Stimulated activated CD4-positive, alpha-beta T cell treated with anti-CD3 and anti-CD28 coated beads, Interleukin-15, amount 100 ng/mL, for 48 hours (primary cell): ENCODE data around the gene GORASP1.

Experiments
- DNase-seq, 2 donors: peaks; one replicate each; pipeline ENCODE4 v3.0.0-alpha.2; 2020; ENCODE audit warnings: low read depth in 2 of 2

GORASP1 gene

DNA sequence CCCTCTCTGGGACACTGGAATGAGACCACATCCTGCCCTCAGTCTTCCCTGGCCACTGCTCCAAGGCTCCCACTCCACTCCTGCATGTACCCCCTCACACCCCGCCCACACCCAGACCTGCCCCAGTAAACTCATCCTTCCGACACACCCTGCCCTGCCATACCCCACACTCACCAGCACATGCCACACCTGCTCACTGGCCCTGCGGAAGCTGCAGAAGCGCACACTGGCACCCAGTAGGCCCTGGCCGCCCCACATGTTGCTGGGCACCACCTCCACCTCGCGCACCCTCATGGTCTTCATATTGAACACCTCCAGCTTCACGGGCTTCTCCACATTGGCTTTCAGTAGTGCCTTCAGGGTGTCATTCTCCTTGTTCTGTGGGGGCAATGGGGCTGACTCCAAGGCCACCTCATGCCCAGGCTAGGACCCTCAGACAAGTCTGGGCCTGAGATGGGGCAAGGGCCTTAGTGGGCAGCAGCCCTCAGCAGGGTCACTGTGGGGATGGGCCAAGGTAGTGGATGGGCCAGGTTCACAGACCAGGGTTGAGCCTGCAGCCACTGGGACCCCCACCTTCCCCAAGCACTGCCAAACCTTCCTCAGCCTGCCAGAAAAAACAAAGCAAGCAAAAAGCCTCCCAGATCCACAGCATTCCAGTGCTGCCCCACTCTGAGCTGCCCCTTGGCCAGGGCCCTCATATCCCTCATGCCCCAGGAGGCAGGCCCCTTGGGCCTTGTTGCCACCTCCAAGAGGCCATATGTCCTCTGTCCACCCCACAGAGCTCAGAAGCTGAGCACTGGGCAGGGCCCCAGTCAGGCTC is 4.7 kb downstream of the GORASP1 start:
- no peak for DNase-seq

DNA sequence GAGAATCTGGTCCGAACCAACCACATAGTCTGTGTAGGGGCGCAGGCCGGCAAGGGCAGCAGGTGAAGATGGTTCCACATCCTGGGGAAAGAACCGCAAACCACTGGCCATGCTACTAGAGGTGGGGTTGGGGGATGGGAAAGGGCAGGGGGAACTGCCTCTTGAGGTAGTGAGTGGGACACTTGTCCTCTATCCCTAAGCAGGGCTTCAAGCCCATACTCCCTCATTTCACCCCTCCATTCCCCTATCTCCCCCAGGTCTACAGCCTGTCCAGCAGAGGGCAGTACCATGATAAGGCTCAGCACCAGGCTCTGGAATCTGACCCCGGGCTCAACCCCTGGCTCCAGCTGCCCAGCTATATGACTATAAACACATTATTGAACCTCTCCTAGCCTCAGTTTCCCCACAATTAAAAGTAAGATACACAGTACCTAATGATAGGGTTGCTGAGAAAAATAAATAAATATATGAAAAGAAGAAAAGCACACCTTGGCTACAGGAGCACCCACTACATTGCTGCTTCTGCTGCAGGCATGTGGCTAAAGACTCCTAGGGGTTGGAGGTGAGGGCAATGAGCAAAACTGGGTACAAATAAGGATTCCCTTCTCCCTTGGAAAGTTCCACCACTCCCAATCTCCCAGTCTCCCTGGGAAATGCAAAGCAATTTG is 6.3 kb downstream of the GORASP1 start:
- DNase-seq: peak; percentile 20 to 41

DNA sequence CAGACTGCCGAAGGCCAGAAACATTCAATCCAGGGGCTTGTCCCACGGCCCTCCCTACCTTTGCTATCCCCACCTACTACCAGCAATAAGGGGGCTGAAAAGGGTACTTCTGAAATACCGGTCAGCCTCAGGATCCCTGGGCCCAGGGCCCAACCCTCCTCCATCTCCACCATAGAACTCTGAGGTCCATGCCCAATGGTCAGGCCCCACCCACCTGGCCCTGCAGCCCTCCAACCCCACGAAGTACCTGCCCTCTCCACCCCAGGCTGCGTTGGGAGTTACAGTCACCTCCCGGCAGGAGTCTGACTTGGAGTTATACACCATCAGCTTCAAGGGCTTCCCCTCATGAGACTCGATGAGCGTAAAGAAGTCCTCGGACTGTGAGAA is 6.9 kb downstream of the GORASP1 start:
- no peak for DNase-seq

DNA sequence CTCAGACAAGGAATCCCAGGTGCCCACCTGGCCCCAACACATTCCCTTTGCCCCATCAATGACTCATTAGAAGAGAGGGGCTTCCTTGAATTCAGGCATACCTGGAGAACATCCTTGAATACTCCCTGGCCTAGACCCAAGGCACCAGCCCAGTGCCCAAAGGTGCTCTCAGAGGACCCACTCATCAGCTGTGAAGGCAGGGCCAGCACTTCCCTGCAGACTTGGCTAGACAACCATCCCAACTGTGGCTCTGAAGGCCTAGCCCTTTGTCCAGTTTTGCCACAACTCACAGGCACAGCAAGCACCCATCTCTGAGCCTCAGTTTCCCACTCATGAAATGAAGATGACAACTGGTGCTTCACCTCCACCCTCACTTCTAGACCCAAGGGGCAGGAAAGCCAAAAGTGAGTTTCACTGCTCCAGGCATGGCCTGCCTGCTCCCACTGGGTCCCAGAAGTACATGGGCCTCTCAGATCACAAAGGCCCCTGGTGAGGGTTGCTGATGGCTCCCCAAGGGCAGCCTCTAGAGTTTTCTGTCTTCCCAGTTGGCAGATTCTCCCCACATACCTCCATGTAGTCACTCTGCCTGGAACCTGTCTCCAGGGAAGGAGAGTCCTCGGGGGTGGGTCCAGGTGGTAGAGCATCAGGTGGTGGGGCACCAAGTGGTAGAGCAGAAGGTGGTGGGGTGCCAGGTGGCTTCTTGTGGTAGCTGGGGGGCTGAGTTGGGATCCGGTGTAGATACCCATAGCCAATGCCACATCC is 7.5 kb downstream of the GORASP1 start:
- no peak for DNase-seq

DNA sequence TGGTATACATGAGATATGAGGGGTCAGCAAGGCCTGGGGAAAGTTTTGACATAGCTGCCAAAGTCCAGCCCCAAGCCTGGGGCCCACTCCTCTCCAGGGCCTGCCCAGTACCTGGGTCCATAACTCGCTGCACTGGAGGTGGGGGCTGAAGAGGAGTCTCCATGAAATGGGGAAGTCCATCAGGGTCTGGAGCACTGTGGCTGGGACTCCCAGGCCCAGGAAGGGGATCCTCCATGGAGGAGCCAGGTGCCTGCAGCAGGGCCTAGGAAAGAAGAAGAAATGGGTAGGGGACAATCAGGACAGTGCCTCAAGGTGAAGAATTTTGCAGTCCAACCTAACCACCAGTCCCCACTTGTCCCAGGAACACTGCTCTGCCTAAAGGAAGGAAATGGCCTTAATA is 8.2 kb downstream of the GORASP1 start:
- DNase-seq: no peak

DNA sequence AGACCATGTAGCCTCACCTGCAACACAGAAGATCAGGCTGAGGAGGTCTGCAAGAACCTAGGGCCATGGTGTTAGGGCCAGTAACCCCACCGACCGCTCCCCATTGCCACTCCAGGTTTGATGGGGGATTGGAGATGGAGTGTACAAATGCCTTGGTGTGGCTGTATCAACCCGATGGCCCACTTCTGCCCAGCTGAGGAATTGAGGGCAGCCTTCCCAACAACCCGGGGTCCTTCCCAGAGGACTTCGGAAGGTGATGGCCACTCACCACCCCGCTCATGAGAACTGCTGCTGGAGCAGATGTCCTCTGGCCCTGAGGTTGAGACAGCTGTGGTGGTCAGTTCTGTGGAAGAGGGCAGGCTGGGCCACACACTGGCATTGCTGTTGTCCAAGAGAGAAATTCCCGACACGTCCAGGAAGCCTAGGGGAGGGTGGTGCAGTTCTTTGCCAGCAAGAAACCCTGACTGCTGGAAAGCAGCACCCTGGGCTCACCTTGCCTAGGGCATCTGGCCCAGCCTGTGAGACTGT is 8.9 kb downstream of the GORASP1 start:
- no peak for DNase-seq

DNA sequence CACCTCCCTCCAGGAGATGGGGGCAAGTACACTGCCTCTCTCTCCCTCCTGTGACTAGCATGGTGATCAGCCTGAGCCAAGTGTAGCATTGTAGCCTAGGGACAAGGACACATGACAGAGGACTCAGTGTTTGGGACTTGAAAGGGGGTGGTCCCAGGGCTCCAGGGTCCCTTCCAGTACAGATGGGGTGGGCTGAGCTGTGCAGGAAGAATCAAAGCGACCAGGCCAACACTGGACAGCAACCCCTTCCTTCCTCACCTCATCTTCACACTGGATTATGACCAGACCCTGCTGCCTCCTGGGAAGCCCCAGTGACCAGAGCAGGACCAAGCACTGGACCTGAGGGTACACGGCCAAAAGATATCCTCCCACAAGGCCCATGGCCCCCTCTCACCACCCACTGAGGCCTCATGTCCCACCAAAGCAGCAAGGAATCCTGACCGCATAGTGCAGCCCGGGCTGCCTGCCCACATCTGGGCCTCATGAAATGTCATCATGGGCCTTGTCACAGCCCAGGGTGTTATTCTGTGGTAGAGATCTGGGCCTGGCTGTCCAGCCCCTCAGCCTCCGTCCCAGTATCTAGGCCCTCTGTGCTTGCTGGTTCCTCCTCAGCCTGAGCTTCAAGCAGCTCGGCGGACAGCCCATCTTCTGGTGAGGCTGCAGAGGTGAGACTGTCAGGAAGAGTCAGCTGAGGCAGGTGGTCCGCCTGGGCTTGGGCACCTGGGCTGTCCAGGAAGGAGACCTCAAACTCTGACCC is 9.5 kb downstream of the GORASP1 start:
- no peak for DNase-seq

DNA sequence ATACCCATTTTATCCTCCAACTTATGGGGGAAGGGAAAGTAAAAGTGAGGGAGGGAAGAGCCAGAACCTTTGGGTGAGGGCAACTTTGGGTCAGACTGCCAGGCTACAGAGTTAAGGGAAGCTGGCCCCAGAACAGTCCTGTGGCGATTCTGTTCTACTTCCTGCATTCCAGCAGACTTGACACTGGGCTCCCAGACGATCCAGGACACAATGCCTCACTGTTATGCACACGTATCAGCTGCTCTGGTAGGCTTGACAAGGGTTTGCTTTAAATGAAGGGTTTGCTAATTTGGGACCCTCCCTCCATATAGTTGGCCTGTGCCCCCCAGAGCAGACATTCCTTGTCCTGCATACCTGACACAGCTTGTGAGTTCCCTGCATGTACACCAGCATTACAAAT is 10.7 kb downstream of the GORASP1 start:
- no peak for DNase-seq

DNA sequence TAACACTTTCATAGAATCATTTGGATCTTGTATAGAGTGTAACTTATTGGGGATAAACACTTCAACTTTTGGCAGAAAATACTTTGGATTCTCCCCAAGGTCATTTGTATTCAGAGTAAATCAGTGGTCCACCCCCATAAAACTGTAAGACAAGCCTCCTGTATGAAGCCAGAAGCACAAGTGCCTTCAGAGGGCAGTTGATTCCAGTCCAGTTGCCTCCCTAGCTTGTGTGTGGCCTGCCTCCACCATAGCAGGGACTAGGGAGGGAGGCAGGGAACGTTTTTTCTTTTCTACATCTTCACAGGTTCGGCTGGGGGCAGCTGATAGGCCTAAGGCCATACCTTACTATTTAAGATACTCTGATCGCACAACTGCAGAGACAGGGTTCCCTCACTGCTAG is 11.6 kb downstream of the GORASP1 start:
- no peak for DNase-seq

DNA sequence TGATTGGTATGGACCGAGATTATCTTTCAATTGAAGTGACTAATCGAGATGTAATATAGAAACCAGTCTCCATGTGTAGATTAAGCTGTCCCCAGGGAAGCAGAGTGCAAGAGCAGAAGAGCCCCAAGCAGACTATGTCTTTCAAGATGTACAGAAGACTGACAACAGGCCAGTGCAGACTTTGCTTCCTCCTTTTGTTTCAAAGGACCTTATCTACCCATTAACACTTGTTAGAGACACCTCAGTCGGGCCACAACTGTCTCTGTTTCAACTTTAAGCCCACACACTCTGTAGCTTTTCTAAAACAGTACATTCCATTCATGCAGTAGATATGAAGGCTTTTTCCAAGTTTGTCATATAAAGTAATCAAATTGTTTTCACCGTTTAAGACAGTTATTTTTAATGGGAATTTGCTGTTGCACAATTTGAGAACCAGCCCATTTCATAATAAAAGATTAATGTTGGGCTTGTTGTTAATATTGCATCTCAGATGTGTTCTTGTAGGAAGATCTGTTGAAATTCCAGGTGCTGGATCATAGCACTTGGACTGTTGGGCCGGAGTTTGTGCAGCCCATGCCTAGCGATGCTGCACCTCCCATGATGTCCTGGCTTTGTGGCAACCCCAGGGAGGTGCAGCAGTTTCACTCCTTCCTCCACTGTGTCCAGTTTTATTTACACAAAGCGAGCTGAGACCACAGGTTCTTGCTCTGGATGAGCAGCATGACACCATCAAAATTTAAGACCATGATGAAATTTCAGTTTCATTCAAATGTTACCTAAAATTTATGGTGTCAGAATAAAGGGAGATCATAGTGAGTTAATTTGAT is 12.4 kb downstream of the GORASP1 start:
- no peak for DNase-seq

DNA sequence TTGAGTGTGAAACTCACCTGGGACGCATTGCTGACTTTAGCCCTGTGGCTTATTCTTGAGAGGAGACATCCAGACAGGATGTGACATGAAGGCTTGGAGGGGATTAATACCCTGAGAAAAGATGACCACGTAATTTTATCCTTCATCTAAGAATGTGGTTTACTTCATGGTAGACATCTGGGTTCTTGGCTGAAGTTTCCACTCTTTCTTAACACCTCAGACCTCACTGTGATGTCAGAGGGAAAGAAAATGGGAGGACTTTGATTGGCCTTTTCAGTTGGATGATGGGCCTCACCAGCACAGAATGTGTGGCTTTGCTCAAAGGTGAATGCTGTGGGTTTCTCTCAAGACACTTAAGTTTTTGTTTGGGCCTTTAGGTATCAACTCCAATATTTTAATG is 16.5 kb downstream of the GORASP1 start:
- DNase-seq: no peak

DNA sequence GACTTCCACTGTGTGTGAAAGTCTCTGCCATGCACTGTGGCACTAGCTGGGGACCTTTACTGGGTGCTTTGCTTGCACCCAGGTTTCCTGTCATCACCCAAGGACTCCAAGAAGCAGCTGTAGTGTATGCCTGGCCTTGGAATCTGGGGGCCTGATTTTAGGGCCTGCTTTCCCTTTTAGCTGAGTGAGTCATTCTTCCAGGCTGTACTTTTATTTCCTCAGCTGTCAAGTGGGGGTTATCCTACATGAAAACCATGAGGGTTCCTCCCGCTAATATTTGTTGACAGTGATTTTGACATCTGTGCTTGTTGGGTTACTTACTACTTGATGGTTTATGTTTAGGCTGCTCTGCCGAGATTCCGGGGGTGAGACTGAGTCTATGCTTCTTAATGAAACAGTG is 18.5 kb downstream of the GORASP1 start:
- no peak for DNase-seq

DNA sequence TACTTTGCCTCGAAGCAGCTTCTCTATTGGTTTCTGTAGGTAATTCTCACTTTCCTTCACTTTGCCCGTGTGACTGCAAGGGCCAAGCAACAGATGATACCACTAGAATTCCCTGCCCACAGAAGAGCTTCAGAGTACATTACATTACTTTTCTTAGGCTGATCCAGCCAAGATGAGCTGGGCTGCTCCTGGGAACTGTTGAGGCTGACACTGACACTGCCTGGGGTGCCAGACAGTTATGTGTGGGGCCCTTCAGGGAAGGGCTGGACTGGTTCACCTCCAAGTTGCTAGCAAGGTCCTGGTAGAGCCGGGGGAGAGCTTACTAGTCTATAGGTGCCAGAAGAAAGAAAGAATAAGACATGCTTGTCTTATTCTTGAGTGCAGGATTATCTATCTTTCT is 19.0 kb downstream of the GORASP1 start:
- no peak for DNase-seq

DNA sequence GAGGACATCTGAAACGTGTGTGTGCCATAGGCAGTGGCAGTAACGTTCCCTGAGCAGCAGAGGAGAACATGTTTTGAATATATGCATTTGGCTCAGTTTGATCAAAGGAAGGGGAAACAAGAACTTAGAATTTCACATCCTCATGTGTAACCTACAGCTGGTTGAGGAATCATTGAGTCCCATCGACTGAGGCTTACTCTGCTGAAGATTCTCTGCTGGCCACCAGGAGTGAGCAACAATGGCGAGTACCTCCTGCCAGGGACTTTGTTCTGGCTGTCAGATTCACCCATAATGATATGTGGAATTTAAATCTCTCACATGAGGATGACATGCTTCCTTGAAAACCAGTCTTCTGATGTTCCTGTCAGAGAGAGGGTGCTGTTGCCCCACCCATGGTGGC is 21.3 kb downstream of the GORASP1 start:
- DNase-seq: no peak

DNA sequence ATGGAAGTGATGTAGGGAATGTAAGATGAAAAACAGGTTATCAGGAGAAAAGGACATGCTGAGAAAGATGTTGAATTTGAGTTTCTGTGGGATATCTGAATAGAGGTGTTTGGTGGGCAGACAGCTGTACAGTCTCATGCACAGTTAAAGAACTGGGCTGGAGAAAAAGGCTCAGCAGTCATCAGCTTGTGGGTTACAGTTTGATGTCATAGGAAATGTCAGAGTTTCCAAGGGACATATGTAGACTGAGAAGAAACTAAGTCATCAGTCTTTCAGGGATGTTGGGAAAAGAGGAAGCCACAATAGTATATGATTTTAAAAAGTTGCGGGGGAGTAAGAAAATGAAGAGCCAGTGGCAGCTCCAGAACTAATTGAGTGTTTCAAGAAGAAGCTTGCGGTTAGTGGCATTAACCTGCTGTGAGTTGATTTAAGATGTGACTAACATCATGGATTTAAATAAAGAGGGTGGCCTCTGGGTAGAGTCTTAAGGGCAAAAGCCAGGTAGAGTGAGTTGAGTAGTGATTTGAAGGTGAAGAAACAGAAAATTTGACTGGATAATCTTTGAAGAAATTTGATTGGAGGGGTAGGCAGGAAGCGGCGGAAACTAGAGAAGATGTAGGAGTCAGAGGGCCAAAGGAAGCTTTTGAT is 24.6 kb downstream of the GORASP1 start:
- DNase-seq: no peak

DNA sequence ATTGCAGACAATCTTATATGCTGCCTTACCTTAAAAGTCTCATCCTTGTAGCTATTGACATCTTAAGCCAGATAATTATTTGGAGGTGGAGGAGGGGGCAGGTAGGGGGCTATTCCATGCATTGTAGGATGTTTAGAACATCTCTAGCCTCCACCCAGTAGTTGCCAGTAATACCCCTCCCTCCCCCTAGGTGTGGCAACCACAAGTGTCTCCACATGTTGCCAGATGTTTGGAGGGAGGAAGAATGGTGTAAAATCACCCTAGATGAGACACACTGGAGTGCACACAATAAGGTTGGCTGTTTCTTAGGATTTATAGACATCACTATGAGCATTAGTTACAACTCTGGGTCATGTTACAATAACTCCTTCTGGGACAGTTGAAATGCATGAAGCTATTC is 27.4 kb downstream of the GORASP1 start:
- DNase-seq: no peak

DNA sequence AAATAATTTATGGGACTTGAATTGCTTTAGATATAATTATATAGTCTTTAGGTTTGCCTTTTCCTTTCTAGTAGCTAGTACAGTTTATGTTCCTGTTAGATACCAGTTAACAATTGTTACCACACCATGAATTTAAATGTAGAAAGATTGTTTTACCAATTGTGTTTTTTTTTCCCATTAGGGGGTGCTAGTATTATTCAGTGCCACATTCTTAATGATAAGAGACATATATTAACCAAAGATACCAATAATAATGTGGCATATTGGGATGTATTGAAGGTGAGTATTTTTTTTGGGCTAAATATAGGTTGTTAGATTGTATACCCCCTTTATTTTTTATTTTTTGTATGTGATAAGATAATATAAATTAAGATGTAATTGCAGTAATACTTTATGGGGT is 27.9 kb downstream of the GORASP1 start:
- no peak for DNase-seq

DNA sequence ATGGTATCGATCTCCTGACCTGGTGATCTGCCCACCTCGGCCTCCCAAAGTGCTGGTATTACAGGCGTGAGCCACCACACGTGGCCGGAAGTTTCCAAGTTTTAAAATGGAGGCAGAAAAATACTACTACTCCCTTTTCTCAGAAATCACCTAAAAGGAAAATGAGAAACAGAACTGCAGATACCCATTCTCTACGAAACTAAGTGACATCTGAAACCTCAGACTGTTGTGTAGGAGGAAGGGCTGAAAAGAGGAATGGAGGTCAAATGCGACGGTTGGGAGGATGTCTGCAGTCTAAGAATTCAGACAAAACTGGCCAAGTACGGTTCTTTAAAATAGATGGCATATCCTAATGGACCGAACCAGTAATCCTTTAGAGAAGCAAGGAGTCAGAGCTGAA is 31.5 kb downstream of the GORASP1 start:
- no peak for DNase-seq

DNA sequence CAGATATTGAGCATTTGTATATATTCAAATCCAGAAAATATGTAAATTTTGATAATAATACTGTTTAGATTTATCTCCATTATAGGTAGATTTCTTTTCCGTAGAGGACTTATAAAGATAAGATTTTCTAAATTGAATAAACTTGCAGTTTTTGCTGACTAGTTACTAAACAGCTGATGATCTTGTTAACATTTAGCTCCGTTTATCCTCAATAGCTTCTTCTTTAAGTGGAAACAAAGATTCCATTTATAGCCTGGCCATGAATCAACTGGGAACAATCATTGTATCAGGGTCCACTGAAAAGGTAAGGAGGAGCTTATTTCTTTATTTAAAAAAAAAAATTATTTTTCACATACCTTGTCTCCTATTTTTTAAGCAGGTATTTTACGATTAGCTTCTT is 38.9 kb downstream of the GORASP1 start:
- DNase-seq: no peak

DNA sequence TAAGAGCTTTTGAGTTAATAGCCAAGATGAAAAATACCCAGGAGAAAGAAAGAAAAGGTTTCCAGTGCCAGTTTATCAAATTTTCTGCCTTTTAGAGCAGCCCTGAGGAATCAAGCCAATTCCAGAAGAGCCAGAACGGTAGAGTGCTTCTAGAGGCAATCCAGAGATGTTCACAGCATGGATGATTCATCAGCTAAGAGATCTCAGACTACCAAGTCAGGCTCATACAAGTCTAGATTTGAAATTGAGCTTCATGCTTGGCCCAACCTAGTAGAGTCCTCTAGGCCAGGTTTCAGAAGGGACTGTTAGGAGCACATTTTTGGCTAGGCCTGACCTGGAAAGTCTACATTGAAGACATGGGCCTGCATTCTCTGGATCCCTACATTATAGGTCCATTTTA is 40.1 kb downstream of the GORASP1 start:
- DNase-seq: no peak
